ENCODE data around the gene ACSM4.
"Not testable (repeated sequence)": the region's sequence is repeated elsewhere in the genome, so short reads cannot be mapped to it uniquely, and the experiment has no call there.

ACSM4 gene

GRCh38 chr12:7303772-7304171 lies at the start of gene ACSM4:
Gene ACSM4 (plus strand): TSS chr12:7304072. CDS start chr12:7304332, 260 bp downstream.
- Histone ChIP-seq H3K9ac (ENCODE audit: low read depth in 1 of 2, low read length in 2 of 2) (no peak within 1 kb of the TSS), H3K4me3 (ENCODE audit: low read length in 2 of 2) (no peak within 1 kb of the TSS), H3K27ac (ENCODE audit: low read depth in 2 of 2, low read length in 2 of 2) (no peak within 1 kb of the TSS), H3K27me3 (ENCODE audit: control insufficient read depth in 2 of 2, insufficient read depth in 2 of 2, low read length in 2 of 2) (no peaks in the 10 kb centered on the region), H3K9me3 (ENCODE audit: control insufficient read depth in 2 of 2, low read length in 2 of 2) (no peaks in the 10 kb centered on the region), H3K36me3 (ENCODE audit: control insufficient read depth in 2 of 2, insufficient read depth in 2 of 2, low read length in 2 of 2) (no peaks in the 10 kb centered on the region), H3K4me1 (ENCODE audit: control insufficient read depth in 2 of 2, insufficient read depth in 2 of 2, low read length in 2 of 2) (no peaks in the 10 kb centered on the region)

- Histone ChIP-seq H3K4me3 (ENCODE audit: low read length in 2 of 2) (no peak overlapping the region), H3K36me3 (ENCODE audit: control insufficient read depth in 2 of 2, insufficient read depth in 2 of 2, low read length in 2 of 2) (no peaks in the 10 kb centered on the region), H3K4me1 (ENCODE audit: control insufficient read depth in 2 of 2, insufficient read depth in 2 of 2, low read length in 2 of 2) (no peaks in the 10 kb centered on the region), H3K9me3 (ENCODE audit: control insufficient read depth in 2 of 2, low read length in 2 of 2) (no peaks in the 10 kb centered on the region), H3K27ac (ENCODE audit: low read depth in 2 of 2, low read length in 2 of 2) (no peak overlapping the region), H3K9ac (ENCODE audit: low read depth in 1 of 2, low read length in 2 of 2) (no peak overlapping the region), H3K27me3 (ENCODE audit: control insufficient read depth in 2 of 2, insufficient read depth in 2 of 2, low read length in 2 of 2) (no peaks in the 10 kb centered on the region)
These were observed 44.8 kb upstream of the ACSM4 start for GRCh38 chr12:7259060-7259459.

- no peaks in the 10 kb centered on the region for H3K36me3 ChIP-seq (ENCODE audit: control insufficient read depth in 2 of 2, insufficient read depth in 2 of 2, low read length in 2 of 2)
- no peak overlapping the region for H3K9ac ChIP-seq (ENCODE audit: low read depth in 1 of 2, low read length in 2 of 2)
- no peaks in the 10 kb centered on the region for H3K27me3 ChIP-seq (ENCODE audit: control insufficient read depth in 2 of 2, insufficient read depth in 2 of 2, low read length in 2 of 2)
- H3K4me1 ChIP-seq (ENCODE audit: control insufficient read depth in 2 of 2, insufficient read depth in 2 of 2, low read length in 2 of 2), result no peaks in the 10 kb centered on the region
- no peak overlapping the region for H3K27ac ChIP-seq (ENCODE audit: low read depth in 2 of 2, low read length in 2 of 2)
- no peak overlapping the region for H3K4me3 ChIP-seq (ENCODE audit: low read length in 2 of 2)
- no peaks in the 10 kb centered on the region for H3K9me3 ChIP-seq (ENCODE audit: control insufficient read depth in 2 of 2, low read length in 2 of 2)
These were observed 39.3 kb upstream of the ACSM4 start for GRCh38 chr12:7264538-7264937.

- no peaks in the 10 kb centered on the region for H3K36me3 ChIP-seq (ENCODE audit: control insufficient read depth in 2 of 2, insufficient read depth in 2 of 2, low read length in 2 of 2)
- H3K9me3 ChIP-seq (ENCODE audit: control insufficient read depth in 2 of 2, low read length in 2 of 2), result no peaks in the 10 kb centered on the region
- H3K4me1 ChIP-seq (ENCODE audit: control insufficient read depth in 2 of 2, insufficient read depth in 2 of 2, low read length in 2 of 2), result no peaks in the 10 kb centered on the region
- H3K4me3 ChIP-seq (ENCODE audit: low read length in 2 of 2), result no peak overlapping the region
- H3K9ac ChIP-seq (ENCODE audit: low read depth in 1 of 2, low read length in 2 of 2), result no peak overlapping the region
- H3K27me3 ChIP-seq (ENCODE audit: control insufficient read depth in 2 of 2, insufficient read depth in 2 of 2, low read length in 2 of 2), result no peaks in the 10 kb centered on the region
- no peak overlapping the region for H3K27ac ChIP-seq (ENCODE audit: low read depth in 2 of 2, low read length in 2 of 2)
These were observed 38.6 kb upstream of the ACSM4 start for GRCh38 chr12:7265251-7265650.

- H3K4me1 ChIP-seq (ENCODE audit: control insufficient read depth in 2 of 2, insufficient read depth in 2 of 2, low read length in 2 of 2), result no peaks in the 10 kb centered on the region
- H3K9ac ChIP-seq (ENCODE audit: low read depth in 1 of 2, low read length in 2 of 2), result no peak overlapping the region
- H3K27ac ChIP-seq (ENCODE audit: low read depth in 2 of 2, low read length in 2 of 2), result no peak overlapping the region
- H3K27me3 ChIP-seq (ENCODE audit: control insufficient read depth in 2 of 2, insufficient read depth in 2 of 2, low read length in 2 of 2), result no peaks in the 10 kb centered on the region
- no peaks in the 10 kb centered on the region for H3K9me3 ChIP-seq (ENCODE audit: control insufficient read depth in 2 of 2, low read length in 2 of 2)
- H3K4me3 ChIP-seq (ENCODE audit: low read length in 2 of 2), result no peak overlapping the region
- H3K36me3 ChIP-seq (ENCODE audit: control insufficient read depth in 2 of 2, insufficient read depth in 2 of 2, low read length in 2 of 2), result no peaks in the 10 kb centered on the region
These were observed 34.6 kb upstream of the ACSM4 start for GRCh38 chr12:7269273-7269672.

- Histone ChIP-seq H3K9me3 (ENCODE audit: control insufficient read depth in 2 of 2, low read length in 2 of 2) (no peaks in the 10 kb centered on the region), H3K9ac (ENCODE audit: low read depth in 1 of 2, low read length in 2 of 2) (no peak overlapping the region), H3K27ac (ENCODE audit: low read depth in 2 of 2, low read length in 2 of 2) (no peak overlapping the region), H3K27me3 (ENCODE audit: control insufficient read depth in 2 of 2, insufficient read depth in 2 of 2, low read length in 2 of 2) (no peaks in the 10 kb centered on the region), H3K36me3 (ENCODE audit: control insufficient read depth in 2 of 2, insufficient read depth in 2 of 2, low read length in 2 of 2) (no peaks in the 10 kb centered on the region), H3K4me3 (ENCODE audit: low read length in 2 of 2) (no peak overlapping the region), H3K4me1 (ENCODE audit: control insufficient read depth in 2 of 2, insufficient read depth in 2 of 2, low read length in 2 of 2) (no peaks in the 10 kb centered on the region)
These were observed 31.9 kb upstream of the ACSM4 start for GRCh38 chr12:7271893-7272514.

- H3K27ac ChIP-seq (ENCODE audit: low read depth in 2 of 2, low read length in 2 of 2); H3K4me1 ChIP-seq (ENCODE audit: control insufficient read depth in 2 of 2, insufficient read depth in 2 of 2, low read length in 2 of 2); H3K27me3 ChIP-seq (ENCODE audit: control insufficient read depth in 2 of 2, insufficient read depth in 2 of 2, low read length in 2 of 2); H3K9me3 ChIP-seq (ENCODE audit: control insufficient read depth in 2 of 2, low read length in 2 of 2); H3K9ac ChIP-seq (ENCODE audit: low read depth in 1 of 2, low read length in 2 of 2); H3K4me3 ChIP-seq (ENCODE audit: low read length in 2 of 2); H3K36me3 ChIP-seq (ENCODE audit: control insufficient read depth in 2 of 2, insufficient read depth in 2 of 2, low read length in 2 of 2): not testable (repeated sequence)
These were observed 28.4 kb upstream of the ACSM4 start for GRCh38 chr12:7275482-7275881.

- no peak overlapping the region for H3K9ac ChIP-seq (ENCODE audit: low read depth in 1 of 2, low read length in 2 of 2)
- no peak overlapping the region for H3K27ac ChIP-seq (ENCODE audit: low read depth in 2 of 2, low read length in 2 of 2)
- no peaks in the 10 kb centered on the region for H3K4me1 ChIP-seq (ENCODE audit: control insufficient read depth in 2 of 2, insufficient read depth in 2 of 2, low read length in 2 of 2)
- no peak overlapping the region for H3K4me3 ChIP-seq (ENCODE audit: low read length in 2 of 2)
- no peaks in the 10 kb centered on the region for H3K36me3 ChIP-seq (ENCODE audit: control insufficient read depth in 2 of 2, insufficient read depth in 2 of 2, low read length in 2 of 2)
- no peaks in the 10 kb centered on the region for H3K9me3 ChIP-seq (ENCODE audit: control insufficient read depth in 2 of 2, low read length in 2 of 2)
- no peaks in the 10 kb centered on the region for H3K27me3 ChIP-seq (ENCODE audit: control insufficient read depth in 2 of 2, insufficient read depth in 2 of 2, low read length in 2 of 2)
These were observed 21.0 kb upstream of the ACSM4 start for GRCh38 chr12:7282844-7283243.

- no peaks in the 10 kb centered on the region for H3K4me1 ChIP-seq (ENCODE audit: control insufficient read depth in 2 of 2, insufficient read depth in 2 of 2, low read length in 2 of 2)
- H3K36me3 ChIP-seq (ENCODE audit: control insufficient read depth in 2 of 2, insufficient read depth in 2 of 2, low read length in 2 of 2), result no peaks in the 10 kb centered on the region
- H3K27ac ChIP-seq (ENCODE audit: low read depth in 2 of 2, low read length in 2 of 2), result no peak overlapping the region
- peaks cover 0 to 2% of the 10 kb centered on the region in 2 donors for H3K9me3 ChIP-seq (ENCODE audit: control insufficient read depth in 2 of 2, low read length in 2 of 2)
- no peak overlapping the region for H3K4me3 ChIP-seq (ENCODE audit: low read length in 2 of 2)
- no peak overlapping the region for H3K9ac ChIP-seq (ENCODE audit: low read depth in 1 of 2, low read length in 2 of 2)
- no peaks in the 10 kb centered on the region for H3K27me3 ChIP-seq (ENCODE audit: control insufficient read depth in 2 of 2, insufficient read depth in 2 of 2, low read length in 2 of 2)
These were observed 14.1 kb upstream of the ACSM4 start for GRCh38 chr12:7289743-7290142.

- not testable (repeated sequence) for H3K27ac ChIP-seq (ENCODE audit: low read depth in 2 of 2, low read length in 2 of 2); H3K4me1 ChIP-seq (ENCODE audit: control insufficient read depth in 2 of 2, insufficient read depth in 2 of 2, low read length in 2 of 2); H3K9ac ChIP-seq (ENCODE audit: low read depth in 1 of 2, low read length in 2 of 2); H3K27me3 ChIP-seq (ENCODE audit: control insufficient read depth in 2 of 2, insufficient read depth in 2 of 2, low read length in 2 of 2); H3K4me3 ChIP-seq (ENCODE audit: low read length in 2 of 2); H3K36me3 ChIP-seq (ENCODE audit: control insufficient read depth in 2 of 2, insufficient read depth in 2 of 2, low read length in 2 of 2); H3K9me3 ChIP-seq (ENCODE audit: control insufficient read depth in 2 of 2, low read length in 2 of 2)
These were observed 13.3 kb upstream of the ACSM4 start for GRCh38 chr12:7290588-7290987.

GRCh38 chr12:7292300-7292699 lies 11.6 kb upstream of the ACSM4 start:
- Histone ChIP-seq H3K27ac (ENCODE audit: low read depth in 2 of 2, low read length in 2 of 2) (no peak overlapping the region), H3K36me3 (ENCODE audit: control insufficient read depth in 2 of 2, insufficient read depth in 2 of 2, low read length in 2 of 2) (no peaks in the 10 kb centered on the region), H3K4me1 (ENCODE audit: control insufficient read depth in 2 of 2, insufficient read depth in 2 of 2, low read length in 2 of 2) (no peaks in the 10 kb centered on the region), H3K9me3 (ENCODE audit: control insufficient read depth in 2 of 2, low read length in 2 of 2) (peaks cover 0 to 2% of the 10 kb centered on the region in 2 donors), H3K9ac (ENCODE audit: low read depth in 1 of 2, low read length in 2 of 2) (no peak overlapping the region), H3K4me3 (ENCODE audit: low read length in 2 of 2) (no peak overlapping the region), H3K27me3 (ENCODE audit: control insufficient read depth in 2 of 2, insufficient read depth in 2 of 2, low read length in 2 of 2) (no peaks in the 10 kb centered on the region)

Data from mucosa of rectum (tissue), 2 donors.